ENCODE data around the gene ALDH9A1. TPM values are rescaled to one million over a fixed set of nuclear protein-coding genes. Genes with fewer than 3 reads are reported as not detected.
"Not testable (repeated sequence)": the region's sequence is repeated elsewhere in the genome, so short reads cannot be mapped to it uniquely, and the experiment has no call there.

The ALDH9A1 gene
- total and polyA plus RNA-seq, 8 donors, result 0.87 to 101 (median 40.8) TPM

DNA sequence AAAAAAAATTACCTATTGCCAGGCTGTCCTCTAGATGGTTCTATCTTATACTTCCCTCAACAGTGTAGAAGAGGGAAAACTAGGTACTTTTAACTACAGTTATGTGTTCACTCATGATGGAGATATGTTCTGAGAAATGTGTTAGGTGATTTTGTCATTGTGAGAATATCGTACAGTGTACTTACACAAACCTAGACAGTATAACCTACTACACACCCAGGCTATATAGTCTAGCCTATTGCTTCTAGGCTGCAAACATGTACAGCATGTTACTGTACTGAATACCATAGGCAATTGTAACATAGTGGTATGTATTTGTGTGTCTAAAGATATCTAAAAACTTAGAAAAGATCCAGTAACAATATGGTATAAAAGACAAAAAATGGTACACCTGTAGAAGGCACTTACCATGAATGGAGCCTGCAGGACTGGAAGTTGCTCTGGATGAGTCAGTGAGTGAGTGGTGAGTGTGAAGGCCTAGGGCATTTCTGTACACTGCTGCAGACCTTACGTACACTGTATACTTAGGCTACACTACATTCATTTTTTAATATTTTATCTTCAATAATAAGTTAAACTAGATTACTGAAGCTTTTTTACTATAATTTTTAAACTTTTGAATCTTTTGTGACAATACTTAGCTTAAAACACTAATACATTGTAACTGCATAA lies 54.2 kb downstream of the ALDH9A1 start:
- Histone ChIP-seq H3K36me3 (peaks cover 0 to 12% (median 1%) of the 10 kb centered on the region in 4 donors), H3K27ac (peak overlapping the region in 3 of 5 donors; percentile 8 to 61 (median 49)), H3K4me3 (no peak overlapping the region), H3K9me3 (no peaks in the 10 kb centered on the region), H3K4me1 (peaks cover 0 to 80% (median 51%) of the 10 kb centered on the region in 4 donors), H3K27me3 (no peaks in the 10 kb centered on the region)
- DNase-seq, result no peak
- TF ChIP-seq, protein P1, sequence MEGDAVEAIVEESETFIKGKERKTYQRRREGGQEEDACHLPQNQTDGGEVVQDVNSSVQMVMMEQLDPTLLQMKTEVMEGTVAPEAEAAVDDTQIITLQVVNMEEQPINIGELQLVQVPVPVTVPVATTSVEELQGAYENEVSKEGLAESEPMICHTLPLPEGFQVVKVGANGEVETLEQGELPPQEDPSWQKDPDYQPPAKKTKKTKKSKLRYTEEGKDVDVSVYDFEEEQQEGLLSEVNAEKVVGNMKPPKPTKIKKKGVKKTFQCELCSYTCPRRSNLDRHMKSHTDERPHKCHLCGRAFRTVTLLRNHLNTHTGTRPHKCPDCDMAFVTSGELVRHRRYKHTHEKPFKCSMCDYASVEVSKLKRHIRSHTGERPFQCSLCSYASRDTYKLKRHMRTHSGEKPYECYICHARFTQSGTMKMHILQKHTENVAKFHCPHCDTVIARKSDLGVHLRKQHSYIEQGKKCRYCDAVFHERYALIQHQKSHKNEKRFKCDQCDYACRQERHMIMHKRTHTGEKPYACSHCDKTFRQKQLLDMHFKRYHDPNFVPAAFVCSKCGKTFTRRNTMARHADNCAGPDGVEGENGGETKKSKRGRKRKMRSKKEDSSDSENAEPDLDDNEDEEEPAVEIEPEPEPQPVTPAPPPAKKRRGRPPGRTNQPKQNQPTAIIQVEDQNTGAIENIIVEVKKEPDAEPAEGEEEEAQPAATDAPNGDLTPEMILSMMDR (IDR thresholded peaks at IDR 0.05), result no peak
- TF ChIP-seq POLR2A (IDR thresholded peaks at IDR 0.05), result no peak
- TF ChIP-seq EP300 (IDR thresholded peaks at IDR 0.05), result no peak
- TF ChIP-seq POLR2AphosphoS5 (IDR thresholded peaks at IDR 0.05), result no peak
- intact Hi-C loops (cut with DNase I; ENCODE audit: low total_unique reads), result no loop called here
- WGBS, 5 donors, result 64 to 92% (median 81%) methylated on average over 2 of the region's 2 CpGs

DNA sequence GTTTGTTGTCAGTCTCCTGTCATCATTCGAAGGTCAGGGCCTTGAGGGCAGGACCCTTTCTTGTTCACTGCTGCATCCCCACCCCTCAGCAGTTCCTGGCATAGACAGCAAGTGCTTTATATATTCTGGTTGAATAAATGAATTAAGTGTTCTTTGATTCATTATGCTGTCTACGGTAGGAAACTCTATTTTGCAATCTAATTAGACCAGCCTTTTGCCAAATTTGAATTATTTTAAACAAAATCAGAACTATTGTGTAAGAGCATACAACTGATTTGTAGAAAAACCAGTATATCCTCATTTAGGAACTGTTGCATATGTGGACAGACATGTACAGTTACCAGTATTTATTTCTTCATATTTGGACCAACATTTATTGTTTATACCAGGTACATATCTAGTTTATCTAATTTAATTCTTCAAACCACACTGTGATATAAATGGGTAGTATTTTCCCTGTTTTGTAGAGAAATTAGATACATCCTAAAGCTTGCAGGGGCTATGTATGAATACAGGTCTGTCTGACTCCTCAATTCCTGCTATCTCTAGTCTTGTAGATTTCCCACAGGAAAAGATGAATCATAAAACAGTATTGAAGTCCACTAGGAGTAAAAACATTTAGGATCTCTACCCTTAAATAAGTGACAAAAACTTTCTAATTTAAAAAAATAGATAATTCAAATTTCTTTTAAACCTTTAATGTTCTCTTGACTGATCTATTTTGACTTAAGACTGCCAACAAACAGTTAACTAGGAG lies 57.0 kb downstream of the ALDH9A1 start:
- TF ChIP-seq, protein P1 (IDR thresholded peaks at IDR 0.05), result no peak
- TF ChIP-seq POLR2AphosphoS5 (IDR thresholded peaks at IDR 0.05), result no peak
- TF ChIP-seq POLR2A (IDR thresholded peaks at IDR 0.05), result no peak
- TF ChIP-seq EP300 (IDR thresholded peaks at IDR 0.05), result no peak
- intact Hi-C loops (cut with DNase I; ENCODE audit: low total_unique reads), result no loop called here
- H3K36me3 ChIP-seq, result peaks cover 0 to 15% (median 3%) of the 10 kb centered on the region in 4 donors
- WGBS, 5 donors, result 50 to 84% (median 84%) methylated on average over 2 of the region's 2 CpGs
- peaks cover 21 to 85% (median 56%) of the 10 kb centered on the region in 4 donors for H3K4me1 ChIP-seq
- H3K9me3 ChIP-seq, result no peaks in the 10 kb centered on the region
- H3K27ac ChIP-seq, result no peak overlapping the region
- no peaks in the 10 kb centered on the region for H3K27me3 ChIP-seq
- DNase-seq, result no peak
- H3K4me3 ChIP-seq, result no peak overlapping the region

DNA sequence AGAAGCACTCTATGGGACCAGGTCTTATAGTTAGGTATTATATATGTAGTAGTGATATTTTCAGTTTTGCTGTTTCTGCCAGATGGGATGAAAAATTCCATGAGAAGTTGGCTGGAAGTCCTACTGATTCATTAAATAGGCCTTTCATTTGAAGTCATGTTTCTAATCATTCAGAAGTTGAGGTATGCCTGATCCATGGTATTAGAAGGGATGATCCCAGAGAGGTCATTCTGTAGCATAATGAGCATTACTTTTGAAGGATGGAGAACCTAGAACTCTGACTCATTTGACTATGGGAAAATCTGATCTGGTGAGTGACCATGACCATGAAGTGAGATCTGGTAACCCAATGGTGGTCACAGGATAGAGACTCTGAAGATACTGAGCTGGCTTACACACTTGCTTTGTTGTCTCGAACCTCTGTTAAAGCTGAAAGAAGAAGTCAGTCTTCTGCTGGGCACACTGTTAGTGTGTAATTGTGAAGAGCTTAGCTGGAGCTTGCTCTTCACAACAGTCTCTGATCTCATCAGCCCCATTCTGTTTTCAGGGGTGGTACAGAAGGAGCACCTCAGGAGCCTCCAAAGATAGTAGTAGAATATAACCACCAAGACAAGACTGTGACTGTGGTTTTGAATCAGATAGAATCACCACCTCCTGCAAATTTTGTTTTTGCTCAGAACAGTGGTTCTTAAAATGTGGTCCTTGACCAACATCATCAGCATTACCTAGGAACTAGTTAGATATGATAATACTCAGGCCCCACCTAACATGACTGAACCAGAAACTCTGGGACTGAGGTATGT lies 58.3 kb downstream of the ALDH9A1 start:
- Histone ChIP-seq H3K27me3 (no peaks in the 10 kb centered on the region), H3K4me1 (peaks cover 29 to 85% (median 56%) of the 10 kb centered on the region in 4 donors), H3K9me3 (no peaks in the 10 kb centered on the region), H3K36me3 (peaks cover 0 to 18% (median 3%) of the 10 kb centered on the region in 4 donors), H3K27ac (peak overlapping the region in 1 of 5 donors; percentile 77), H3K4me3 (no peak overlapping the region)
- intact Hi-C loops (cut with DNase I; ENCODE audit: low total_unique reads), result no loop called here
- DNase-seq, result no peak
- WGBS, 5 donors, result 88 to 100% (median 96%) methylated on average over 1 of the region's 1 CpG
- TF ChIP-seq EP300 (IDR thresholded peaks at IDR 0.05), result no peak
- TF ChIP-seq POLR2AphosphoS5 (IDR thresholded peaks at IDR 0.05), result no peak
- TF ChIP-seq, protein P1 (IDR thresholded peaks at IDR 0.05), result no peak
- no peak for TF ChIP-seq POLR2A (IDR thresholded peaks at IDR 0.05)

DNA sequence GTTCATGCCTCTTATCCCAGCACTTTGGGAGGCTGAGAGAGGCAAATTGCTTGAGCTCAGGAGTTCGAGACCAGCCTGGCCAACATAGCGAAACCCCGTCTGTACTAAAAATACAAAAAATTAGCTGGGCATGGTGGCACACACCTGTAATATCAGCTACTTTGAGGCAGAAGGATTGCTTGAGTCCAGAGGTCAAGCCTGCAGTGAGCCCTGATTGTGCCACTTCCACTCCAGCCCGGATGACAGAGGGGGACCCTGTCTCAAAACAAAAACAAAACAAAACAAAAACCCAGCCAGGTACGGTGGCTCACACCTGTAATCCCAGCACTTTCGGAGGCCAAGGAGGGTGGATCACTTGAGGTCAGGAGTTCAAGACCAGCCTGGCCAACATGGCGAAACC lies 60.2 kb downstream of the ALDH9A1 start:
- H3K4me3 ChIP-seq; H3K9me3 ChIP-seq; DNase-seq; intact Hi-C loops (cut with DNase I; ENCODE audit: low total_unique reads); H3K27me3 ChIP-seq: not testable (repeated sequence)
- Histone ChIP-seq H3K4me1 (peaks cover 42 to 93% (median 69%) of the 10 kb centered on the region in 4 donors), H3K27ac (peak overlapping the region in 4 of 5 donors; percentile 64 to 77 (median 74)), H3K36me3 (peaks cover 0 to 18% (median 3%) of the 10 kb centered on the region in 4 donors)
- WGBS, 5 donors, result 79 to 86% (median 85%) methylated on average over 7 of the region's 7 CpGs

Measured in stomach (tissue), 9 donors.